Liver (tissue), 9 donors: ENCODE data around the gene PALLD. TPM values are rescaled to one million over a fixed set of nuclear protein-coding genes. Genes with fewer than 3 reads are reported as not detected.

Experiments used
- DNase-seq: peaks from one replicate; pipeline ENCODE4 v3.0.0-alpha.2; 2017; ENCODE audit warnings: low spot score
- H3K27ac ChIP-seq, 2 donors: one replicate each; pipeline ENCODE4 v1.7.0; 2013; ENCODE audit warnings: inconsistent platforms in 2 of 2, low read length in 2 of 2, control low read depth in 1 of 2, low read depth in 1 of 2, mild to moderate bottlenecking in 1 of 2
- H3K27me3 ChIP-seq, 4 donors: one replicate each; pipeline versions ENCODE4 v1.6.1 to v1.7.0; 2013; ENCODE audit warnings: low read length in 3 of 4, inconsistent platforms in 1 of 4, mild to moderate bottlenecking in 1 of 4, moderate library complexity in 1 of 4; ENCODE audit not compliant: control insufficient read depth in 4 of 4, insufficient read depth in 4 of 4
- H3K36me3 ChIP-seq, 4 donors: one replicate each; pipeline versions ENCODE4 v1.6.1 to v1.7.0; 2013; ENCODE audit warnings: low read length in 3 of 4, mild to moderate bottlenecking in 3 of 4, low read depth in 1 of 4, moderate library complexity in 1 of 4; ENCODE audit not compliant: control insufficient read depth in 4 of 4, insufficient read depth in 3 of 4
- H3K4me1 ChIP-seq, 4 donors: one replicate each; pipeline versions ENCODE4 v1.6.1 to v1.7.0; 2013; ENCODE audit warnings: low read length in 3 of 4, mild to moderate bottlenecking in 3 of 4, moderate library complexity in 1 of 4; ENCODE audit not compliant: control insufficient read depth in 4 of 4, insufficient read depth in 4 of 4
- H3K4me3 ChIP-seq, 3 donors: one replicate each; pipeline versions ENCODE4 v1.6.1 to v1.7.0; 2013; ENCODE audit warnings: low read length in 3 of 3, control low read depth in 1 of 3, low read depth in 1 of 3, mild to moderate bottlenecking in 1 of 3
- H3K9ac ChIP-seq, 2 donors: one replicate each; pipeline ENCODE4 v1.7.0; 2013; ENCODE audit warnings: low read length in 2 of 2, mild to moderate bottlenecking in 2 of 2, moderate library complexity in 2 of 2, control low read depth in 1 of 2, low read depth in 1 of 2
- H3K9me3 ChIP-seq, 4 donors: one replicate each; pipeline versions ENCODE4 v1.6.1 to v1.7.0; 2013; ENCODE audit warnings: low read length in 3 of 4; ENCODE audit not compliant: control insufficient read depth in 4 of 4
- EGR1 ChIP-seq, 2 donors: IDR thresholded peaks; 2 replicates each; pipeline ENCODE4 v1.6.1; 2016 to 2018; ENCODE audit warnings: antibody characterized with exemption in 2 of 2, low read depth in 2 of 2
- FOXA1 ChIP-seq: IDR thresholded peaks from 2 replicates; pipeline ENCODE4 v1.6.1; 2016; ENCODE audit warnings: antibody characterized with exemption
- FOXA2 ChIP-seq: IDR thresholded peaks from 2 replicates; pipeline ENCODE4 v1.6.1; 2016; ENCODE audit warnings: antibody characterized with exemption
- GABPA ChIP-seq, 2 donors: IDR thresholded peaks in 1 of 2; conservative IDR thresholded peaks in 1 of 2; 2 replicates each; pipeline ENCODE4 v1.6.1; 2016; ENCODE audit warnings: antibody characterized with exemption in 2 of 2, mild to moderate bottlenecking in 1 of 2, moderate library complexity in 1 of 2
- HNF4A ChIP-seq, 2 donors: conservative IDR thresholded peaks; 2 replicates each; pipeline ENCODE4 v1.6.1; 2016; ENCODE audit warnings: antibody characterized with exemption in 2 of 2, mild to moderate bottlenecking in 2 of 2
- HNF4G ChIP-seq: IDR thresholded peaks from 2 replicates; pipeline ENCODE4 v1.6.1; 2016; ENCODE audit warnings: antibody characterized with exemption
- JUND ChIP-seq, 2 donors: IDR thresholded peaks; 2 replicates each; pipeline ENCODE4 v1.6.1; 2016; ENCODE audit warnings: antibody characterized with exemption in 2 of 2
- NR2F2 ChIP-seq: IDR thresholded peaks from 2 replicates; pipeline ENCODE4 v1.6.1; 2016; ENCODE audit warnings: antibody characterized with exemption
- RAD21 ChIP-seq, 2 donors: IDR thresholded peaks; 2 replicates each; pipeline ENCODE4 v1.6.1; 2016; ENCODE audit warnings: antibody characterized with exemption in 2 of 2, mild to moderate bottlenecking in 2 of 2
- RXRA ChIP-seq, 2 donors: IDR thresholded peaks; 2 replicates each; pipeline ENCODE4 v1.6.1; 2017 to 2018; ENCODE audit warnings: antibody characterized with exemption in 2 of 2, mild to moderate bottlenecking in 1 of 2
- SP1 ChIP-seq: IDR thresholded peaks from 2 replicates; pipeline ENCODE4 v1.6.1; 2018; ENCODE audit warnings: antibody characterized with exemption, mild to moderate bottlenecking
- TAF1 ChIP-seq: conservative IDR thresholded peaks from 2 replicates; pipeline ENCODE4 v1.6.1; 2016; ENCODE audit warnings: antibody characterized with exemption, mild to moderate bottlenecking
- YY1 ChIP-seq: IDR thresholded peaks from 2 replicates; pipeline ENCODE4 v1.6.1; 2016; ENCODE audit warnings: antibody characterized with exemption, mild to moderate bottlenecking
- WGBS: extraction: QIAGEN DNeasy Blood & Tissue Kit; methylation state at CpG from one replicate; pipeline ENCODE4 v1.1.7; 2013; 5-methylcytosine and 5-hydroxymethylcytosine counted together
- polyA plus RNA-seq, 2 donors: library from polyadenylated mRNA; stranded (reverse) in 1 of 2; unstranded in 1 of 2; fragments of 200-250 nt in 1 of 2; fragments of >200 nt in 1 of 2; fragmentation: Nextera tagmentation in 1 of 2; extraction: Ambion mirVana in 1 of 2; gene quantifications; one replicate each; pipeline versions ENCODE4 v1.2.1 to v1.2.3, GENCODE V29; 2013 to 2015
- total RNA-seq, 2 donors: library from RNA; depleted of rRNA; stranded (reverse); fragments of >200 nt; gene quantifications; one replicate each; pipeline ENCODE4 v1.2.3, GENCODE V29; 2014
- TF ChIP-seq, protein P1 (sequence below): fragments of 150-350 bp; IDR thresholded peaks from 2 replicates; pipeline ENCODE4 v1.5.1; 2017; ENCODE audit warnings: improper control_type of control experiment, low read depth, low read length; ENCODE audit not compliant: missing input control
- TF ChIP-seq, protein P2 (sequence below): IDR thresholded peaks from 2 replicates; pipeline ENCODE4 v1.6.1; 2016; ENCODE audit warnings: antibody characterized with exemption
- TF ChIP-seq, protein P3 (sequence below): IDR thresholded peaks from 2 replicates; pipeline ENCODE4 v1.6.1; 2016; ENCODE audit warnings: antibody characterized with exemption
- TF ChIP-seq, protein P4 (sequence below): IDR thresholded peaks from 2 replicates; pipeline ENCODE4 v1.6.1; 2016; ENCODE audit warnings: antibody characterized with exemption
- TF ChIP-seq, protein P5 (sequence below): IDR thresholded peaks from 2 replicates; pipeline ENCODE4 v1.6.1; 2016; ENCODE audit warnings: antibody characterized with exemption, mild to moderate bottlenecking
- donor health status: healthy.
- donor health status: healthy.
- donor health status: healthy.
- donor health status: healthy.
- donor health status: healthy.

The PALLD gene
- total and polyA plus RNA-seq, 4 donors: 9.0 to 26.3 (median 14.7) TPM

DNA sequence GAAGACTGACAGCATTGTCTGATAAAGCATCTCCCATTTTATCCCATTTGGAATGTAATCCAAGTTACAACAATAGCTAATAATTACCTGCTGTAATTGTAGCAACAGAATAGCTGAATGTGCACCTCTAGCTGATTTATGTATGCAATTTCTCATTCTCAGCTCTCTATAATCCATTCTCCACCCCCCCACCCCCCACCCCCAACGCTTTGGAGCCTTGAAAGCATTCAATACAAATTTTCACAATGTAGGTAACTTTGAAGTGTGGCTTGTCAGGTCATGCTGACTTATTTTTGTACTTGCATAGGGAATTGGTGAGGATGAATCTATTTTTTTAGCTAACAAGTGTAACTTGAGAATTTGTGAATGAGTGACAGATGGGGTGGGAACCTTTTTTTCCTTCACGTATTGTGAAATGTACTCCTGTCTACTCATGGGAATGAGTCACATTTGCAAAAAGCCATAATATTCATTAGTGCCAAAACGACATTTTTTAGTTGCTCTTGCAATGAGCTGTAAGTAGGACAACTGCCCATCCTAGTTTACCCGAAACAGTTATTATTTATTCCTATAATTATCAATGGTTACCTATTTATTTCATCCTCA, 159.3 kb downstream of the PALLD start:
- H3K27ac ChIP-seq: no peak overlapping the region
- no peak overlapping the region for H3K4me3 ChIP-seq
- no peak for TF ChIP-seq GABPA (IDR thresholded peaks at IDR 0.05 in 1 of 2, conservative IDR thresholded peaks at IDR 0.05 in 1 of 2)
- no peak for TF ChIP-seq TAF1
- TF ChIP-seq, protein P1, sequence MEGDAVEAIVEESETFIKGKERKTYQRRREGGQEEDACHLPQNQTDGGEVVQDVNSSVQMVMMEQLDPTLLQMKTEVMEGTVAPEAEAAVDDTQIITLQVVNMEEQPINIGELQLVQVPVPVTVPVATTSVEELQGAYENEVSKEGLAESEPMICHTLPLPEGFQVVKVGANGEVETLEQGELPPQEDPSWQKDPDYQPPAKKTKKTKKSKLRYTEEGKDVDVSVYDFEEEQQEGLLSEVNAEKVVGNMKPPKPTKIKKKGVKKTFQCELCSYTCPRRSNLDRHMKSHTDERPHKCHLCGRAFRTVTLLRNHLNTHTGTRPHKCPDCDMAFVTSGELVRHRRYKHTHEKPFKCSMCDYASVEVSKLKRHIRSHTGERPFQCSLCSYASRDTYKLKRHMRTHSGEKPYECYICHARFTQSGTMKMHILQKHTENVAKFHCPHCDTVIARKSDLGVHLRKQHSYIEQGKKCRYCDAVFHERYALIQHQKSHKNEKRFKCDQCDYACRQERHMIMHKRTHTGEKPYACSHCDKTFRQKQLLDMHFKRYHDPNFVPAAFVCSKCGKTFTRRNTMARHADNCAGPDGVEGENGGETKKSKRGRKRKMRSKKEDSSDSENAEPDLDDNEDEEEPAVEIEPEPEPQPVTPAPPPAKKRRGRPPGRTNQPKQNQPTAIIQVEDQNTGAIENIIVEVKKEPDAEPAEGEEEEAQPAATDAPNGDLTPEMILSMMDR: no peak
- no peak for TF ChIP-seq FOXA1
- TF ChIP-seq, protein P2, sequence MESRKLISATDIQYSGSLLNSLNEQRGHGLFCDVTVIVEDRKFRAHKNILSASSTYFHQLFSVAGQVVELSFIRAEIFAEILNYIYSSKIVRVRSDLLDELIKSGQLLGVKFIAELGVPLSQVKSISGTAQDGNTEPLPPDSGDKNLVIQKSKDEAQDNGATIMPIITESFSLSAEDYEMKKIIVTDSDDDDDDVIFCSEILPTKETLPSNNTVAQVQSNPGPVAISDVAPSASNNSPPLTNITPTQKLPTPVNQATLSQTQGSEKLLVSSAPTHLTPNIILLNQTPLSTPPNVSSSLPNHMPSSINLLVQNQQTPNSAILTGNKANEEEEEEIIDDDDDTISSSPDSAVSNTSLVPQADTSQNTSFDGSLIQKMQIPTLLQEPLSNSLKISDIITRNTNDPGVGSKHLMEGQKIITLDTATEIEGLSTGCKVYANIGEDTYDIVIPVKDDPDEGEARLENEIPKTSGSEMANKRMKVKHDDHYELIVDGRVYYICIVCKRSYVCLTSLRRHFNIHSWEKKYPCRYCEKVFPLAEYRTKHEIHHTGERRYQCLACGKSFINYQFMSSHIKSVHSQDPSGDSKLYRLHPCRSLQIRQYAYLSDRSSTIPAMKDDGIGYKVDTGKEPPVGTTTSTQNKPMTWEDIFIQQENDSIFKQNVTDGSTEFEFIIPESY: no peak
- TF ChIP-seq, protein P3, sequence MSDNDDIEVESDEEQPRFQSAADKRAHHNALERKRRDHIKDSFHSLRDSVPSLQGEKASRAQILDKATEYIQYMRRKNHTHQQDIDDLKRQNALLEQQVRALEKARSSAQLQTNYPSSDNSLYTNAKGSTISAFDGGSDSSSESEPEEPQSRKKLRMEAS: no peak
- TF ChIP-seq RAD21 (IDR thresholded peaks at IDR 0.05): no peak
- TF ChIP-seq, protein P4, sequence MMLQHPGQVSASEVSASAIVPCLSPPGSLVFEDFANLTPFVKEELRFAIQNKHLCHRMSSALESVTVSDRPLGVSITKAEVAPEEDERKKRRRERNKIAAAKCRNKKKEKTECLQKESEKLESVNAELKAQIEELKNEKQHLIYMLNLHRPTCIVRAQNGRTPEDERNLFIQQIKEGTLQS: no peak
- TF ChIP-seq HNF4A (conservative IDR thresholded peaks at IDR 0.05): no peak
- no peak for TF ChIP-seq NR2F2
- no peak for TF ChIP-seq YY1
- TF ChIP-seq, protein P5, sequence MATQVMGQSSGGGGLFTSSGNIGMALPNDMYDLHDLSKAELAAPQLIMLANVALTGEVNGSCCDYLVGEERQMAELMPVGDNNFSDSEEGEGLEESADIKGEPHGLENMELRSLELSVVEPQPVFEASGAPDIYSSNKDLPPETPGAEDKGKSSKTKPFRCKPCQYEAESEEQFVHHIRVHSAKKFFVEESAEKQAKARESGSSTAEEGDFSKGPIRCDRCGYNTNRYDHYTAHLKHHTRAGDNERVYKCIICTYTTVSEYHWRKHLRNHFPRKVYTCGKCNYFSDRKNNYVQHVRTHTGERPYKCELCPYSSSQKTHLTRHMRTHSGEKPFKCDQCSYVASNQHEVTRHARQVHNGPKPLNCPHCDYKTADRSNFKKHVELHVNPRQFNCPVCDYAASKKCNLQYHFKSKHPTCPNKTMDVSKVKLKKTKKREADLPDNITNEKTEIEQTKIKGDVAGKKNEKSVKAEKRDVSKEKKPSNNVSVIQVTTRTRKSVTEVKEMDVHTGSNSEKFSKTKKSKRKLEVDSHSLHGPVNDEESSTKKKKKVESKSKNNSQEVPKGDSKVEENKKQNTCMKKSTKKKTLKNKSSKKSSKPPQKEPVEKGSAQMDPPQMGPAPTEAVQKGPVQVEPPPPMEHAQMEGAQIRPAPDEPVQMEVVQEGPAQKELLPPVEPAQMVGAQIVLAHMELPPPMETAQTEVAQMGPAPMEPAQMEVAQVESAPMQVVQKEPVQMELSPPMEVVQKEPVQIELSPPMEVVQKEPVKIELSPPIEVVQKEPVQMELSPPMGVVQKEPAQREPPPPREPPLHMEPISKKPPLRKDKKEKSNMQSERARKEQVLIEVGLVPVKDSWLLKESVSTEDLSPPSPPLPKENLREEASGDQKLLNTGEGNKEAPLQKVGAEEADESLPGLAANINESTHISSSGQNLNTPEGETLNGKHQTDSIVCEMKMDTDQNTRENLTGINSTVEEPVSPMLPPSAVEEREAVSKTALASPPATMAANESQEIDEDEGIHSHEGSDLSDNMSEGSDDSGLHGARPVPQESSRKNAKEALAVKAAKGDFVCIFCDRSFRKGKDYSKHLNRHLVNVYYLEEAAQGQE: no peak
- no peak for TF ChIP-seq RXRA (IDR thresholded peaks at IDR 0.05)
- no peak for TF ChIP-seq FOXA2
- no peak for TF ChIP-seq EGR1 (IDR thresholded peaks at IDR 0.05; ENCODE audit: low read depth in 2 of 2)
- TF ChIP-seq JUND (IDR thresholded peaks at IDR 0.05): no peak
- no peak for TF ChIP-seq HNF4G
- no peak for TF ChIP-seq SP1
- H3K36me3 ChIP-seq: no peaks in the 10 kb centered on the region
- H3K9me3 ChIP-seq: no peaks in the 10 kb centered on the region
- H3K4me1 ChIP-seq: no peaks in the 10 kb centered on the region
- no peak for DNase-seq
- no peak overlapping the region for H3K9ac ChIP-seq
- no peaks in the 10 kb centered on the region for H3K27me3 ChIP-seq
- WGBS: 84% methylated on average over 4 of the region's 4 CpGs
